Suprapubic skin (tissue), 4 donors: ENCODE data around the gene GJA3.

Experiments used
- POLR2A ChIP-seq, 2 donors: fragments of 450-650 bp; IDR thresholded peaks; one replicate each; pipeline ENCODE4 v1.6.1; 2017; ENCODE audit warnings: antibody characterized with exemption in 2 of 2, mild to moderate bottlenecking in 2 of 2, moderate library complexity in 2 of 2
- POLR2AphosphoS5 ChIP-seq, 3 donors: sonication (generic); formaldehyde crosslinking; IDR thresholded peaks; one replicate each; pipeline ENCODE4 v1.6.1; 2017; ENCODE audit warnings: antibody characterized with exemption in 3 of 3
- TF ChIP-seq, protein P1 (sequence below), 2 donors: fragments of 200-600 bp in 1 of 2; fragments of 450-650 bp in 1 of 2; sonication (generic) in 1 of 2; IDR thresholded peaks; one replicate each; pipeline ENCODE4 v1.5.1; 2016 to 2019; ENCODE audit warnings: antibody characterized with exemption in 2 of 2, mild to moderate bottlenecking in 1 of 2, moderate library complexity in 1 of 2

DNA sequence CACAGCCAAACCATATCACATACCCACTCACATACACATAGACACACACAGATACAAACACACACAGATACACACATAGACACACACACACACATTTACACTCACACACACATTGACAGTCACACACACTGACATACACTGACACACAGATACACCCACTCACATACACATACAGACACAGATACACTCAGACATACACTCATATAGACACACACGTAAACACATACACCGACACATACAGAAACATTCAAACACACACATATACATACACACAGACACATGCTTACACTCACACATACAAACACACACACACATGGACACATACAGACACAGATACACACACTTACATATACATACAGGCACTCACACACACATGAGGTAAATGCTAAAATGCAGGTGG lies 30.2 kb downstream of the GJA3 start:
- TF ChIP-seq, protein P1, sequence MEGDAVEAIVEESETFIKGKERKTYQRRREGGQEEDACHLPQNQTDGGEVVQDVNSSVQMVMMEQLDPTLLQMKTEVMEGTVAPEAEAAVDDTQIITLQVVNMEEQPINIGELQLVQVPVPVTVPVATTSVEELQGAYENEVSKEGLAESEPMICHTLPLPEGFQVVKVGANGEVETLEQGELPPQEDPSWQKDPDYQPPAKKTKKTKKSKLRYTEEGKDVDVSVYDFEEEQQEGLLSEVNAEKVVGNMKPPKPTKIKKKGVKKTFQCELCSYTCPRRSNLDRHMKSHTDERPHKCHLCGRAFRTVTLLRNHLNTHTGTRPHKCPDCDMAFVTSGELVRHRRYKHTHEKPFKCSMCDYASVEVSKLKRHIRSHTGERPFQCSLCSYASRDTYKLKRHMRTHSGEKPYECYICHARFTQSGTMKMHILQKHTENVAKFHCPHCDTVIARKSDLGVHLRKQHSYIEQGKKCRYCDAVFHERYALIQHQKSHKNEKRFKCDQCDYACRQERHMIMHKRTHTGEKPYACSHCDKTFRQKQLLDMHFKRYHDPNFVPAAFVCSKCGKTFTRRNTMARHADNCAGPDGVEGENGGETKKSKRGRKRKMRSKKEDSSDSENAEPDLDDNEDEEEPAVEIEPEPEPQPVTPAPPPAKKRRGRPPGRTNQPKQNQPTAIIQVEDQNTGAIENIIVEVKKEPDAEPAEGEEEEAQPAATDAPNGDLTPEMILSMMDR (IDR thresholded peaks at IDR 0.05), result no peak
- TF ChIP-seq POLR2A (IDR thresholded peaks at IDR 0.05), result no peak
- no peak for TF ChIP-seq POLR2AphosphoS5 (IDR thresholded peaks at IDR 0.05)
